ENCODE data around the gene NGRN.

The NGRN gene, protein sequence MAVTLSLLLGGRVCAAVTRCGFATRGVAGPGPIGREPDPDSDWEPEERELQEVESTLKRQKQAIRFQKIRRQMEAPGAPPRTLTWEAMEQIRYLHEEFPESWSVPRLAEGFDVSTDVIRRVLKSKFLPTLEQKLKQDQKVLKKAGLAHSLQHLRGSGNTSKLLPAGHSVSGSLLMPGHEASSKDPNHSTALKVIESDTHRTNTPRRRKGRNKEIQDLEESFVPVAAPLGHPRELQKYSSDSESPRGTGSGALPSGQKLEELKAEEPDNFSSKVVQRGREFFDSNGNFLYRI

DNA sequence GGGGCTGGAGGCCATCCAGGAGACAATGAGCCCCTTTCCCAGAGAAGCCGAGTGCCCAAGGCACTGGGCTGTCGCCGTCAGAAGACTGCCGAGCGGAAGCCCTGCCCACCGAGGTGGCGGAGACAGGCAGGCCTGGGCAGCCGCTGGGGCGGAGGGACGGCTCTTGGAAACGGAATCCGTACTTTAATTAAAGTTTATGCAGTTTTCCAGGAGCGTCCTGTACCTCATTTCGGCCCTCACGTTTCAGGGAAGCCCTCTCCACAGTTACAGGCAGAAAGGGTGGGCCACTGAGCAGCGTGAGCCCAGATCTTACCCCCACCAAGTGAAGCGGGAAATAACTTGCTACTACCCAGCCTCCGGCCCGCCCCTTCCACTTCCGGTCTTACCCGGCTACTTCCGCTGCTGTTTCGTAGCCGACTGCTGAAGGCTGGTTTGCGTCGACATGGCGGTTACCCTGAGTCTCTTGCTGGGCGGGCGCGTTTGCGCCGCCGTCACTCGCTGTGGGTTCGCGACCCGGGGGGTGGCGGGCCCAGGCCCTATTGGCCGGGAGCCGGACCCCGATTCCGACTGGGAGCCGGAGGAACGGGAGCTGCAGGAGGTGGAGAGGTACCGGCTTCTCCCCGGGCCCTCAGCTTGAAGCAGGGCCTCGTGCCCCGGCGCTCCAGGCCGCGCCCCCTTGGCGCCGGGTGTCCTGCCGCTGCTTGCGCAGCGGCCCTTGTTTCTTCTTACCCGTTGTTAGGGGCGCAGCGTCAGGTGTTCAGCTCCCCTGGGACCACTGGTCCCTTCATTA, at the start of gene NGRN:
TSS of gene NGRN (plus strand) at position 402 of the 790 bp plus-strand sequence. CDS start at position 443, 41 bp downstream.
- H3K4me3 ChIP-seq (ENCODE audit: control insufficient read depth, low read depth, low read length), result peak within 1 kb of the TSS; percentile 74
- peak; percentile 51 for DNase-seq (ENCODE audit: low read depth)
- TF ChIP-seq, protein P1, sequence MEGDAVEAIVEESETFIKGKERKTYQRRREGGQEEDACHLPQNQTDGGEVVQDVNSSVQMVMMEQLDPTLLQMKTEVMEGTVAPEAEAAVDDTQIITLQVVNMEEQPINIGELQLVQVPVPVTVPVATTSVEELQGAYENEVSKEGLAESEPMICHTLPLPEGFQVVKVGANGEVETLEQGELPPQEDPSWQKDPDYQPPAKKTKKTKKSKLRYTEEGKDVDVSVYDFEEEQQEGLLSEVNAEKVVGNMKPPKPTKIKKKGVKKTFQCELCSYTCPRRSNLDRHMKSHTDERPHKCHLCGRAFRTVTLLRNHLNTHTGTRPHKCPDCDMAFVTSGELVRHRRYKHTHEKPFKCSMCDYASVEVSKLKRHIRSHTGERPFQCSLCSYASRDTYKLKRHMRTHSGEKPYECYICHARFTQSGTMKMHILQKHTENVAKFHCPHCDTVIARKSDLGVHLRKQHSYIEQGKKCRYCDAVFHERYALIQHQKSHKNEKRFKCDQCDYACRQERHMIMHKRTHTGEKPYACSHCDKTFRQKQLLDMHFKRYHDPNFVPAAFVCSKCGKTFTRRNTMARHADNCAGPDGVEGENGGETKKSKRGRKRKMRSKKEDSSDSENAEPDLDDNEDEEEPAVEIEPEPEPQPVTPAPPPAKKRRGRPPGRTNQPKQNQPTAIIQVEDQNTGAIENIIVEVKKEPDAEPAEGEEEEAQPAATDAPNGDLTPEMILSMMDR (IDR thresholded peaks at IDR 0.05; ENCODE audit: control insufficient read depth, insufficient read depth, low read depth, low read length, missing control alignments), result no peak

DNA sequence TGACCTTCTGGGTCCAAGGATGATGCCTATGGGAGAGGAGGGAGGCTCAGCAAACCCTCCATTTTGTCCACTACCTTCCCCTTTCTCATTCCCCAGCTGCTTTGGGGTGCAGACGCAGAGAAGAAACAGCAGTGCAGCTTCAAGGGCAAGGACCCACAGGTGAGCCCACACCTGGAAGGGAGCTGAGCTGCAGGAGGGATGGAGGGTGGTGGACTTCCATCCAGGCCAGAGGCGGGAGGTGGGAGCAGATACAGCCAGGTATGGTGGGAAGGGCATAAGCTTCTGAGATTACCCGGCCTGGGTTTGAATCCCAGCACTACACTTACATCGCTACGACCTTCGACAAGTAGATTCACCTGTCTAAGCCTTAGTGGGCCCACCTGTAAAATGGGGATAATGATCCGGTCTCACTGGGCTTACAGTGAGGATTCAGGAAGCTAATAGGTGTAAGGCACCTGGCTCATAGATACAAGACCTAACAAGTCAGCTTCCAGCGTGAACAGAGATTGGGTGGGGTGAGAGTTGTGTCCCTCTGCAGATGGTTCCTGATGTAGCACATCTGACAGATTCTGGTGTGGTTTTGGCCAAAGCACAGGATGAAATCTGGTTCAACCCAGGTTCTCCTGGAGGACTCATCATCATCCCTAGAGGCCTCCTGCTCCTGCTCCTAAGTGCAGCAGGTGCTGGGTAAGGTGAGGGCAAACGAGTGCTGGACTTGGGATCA, 47.6 kb upstream of the NGRN start:
- no peak overlapping the region for H3K4me3 ChIP-seq (ENCODE audit: control insufficient read depth, low read depth, low read length)
- TF ChIP-seq, protein P1 (IDR thresholded peaks at IDR 0.05; ENCODE audit: control insufficient read depth, insufficient read depth, low read depth, low read length, missing control alignments), result no peak

DNA sequence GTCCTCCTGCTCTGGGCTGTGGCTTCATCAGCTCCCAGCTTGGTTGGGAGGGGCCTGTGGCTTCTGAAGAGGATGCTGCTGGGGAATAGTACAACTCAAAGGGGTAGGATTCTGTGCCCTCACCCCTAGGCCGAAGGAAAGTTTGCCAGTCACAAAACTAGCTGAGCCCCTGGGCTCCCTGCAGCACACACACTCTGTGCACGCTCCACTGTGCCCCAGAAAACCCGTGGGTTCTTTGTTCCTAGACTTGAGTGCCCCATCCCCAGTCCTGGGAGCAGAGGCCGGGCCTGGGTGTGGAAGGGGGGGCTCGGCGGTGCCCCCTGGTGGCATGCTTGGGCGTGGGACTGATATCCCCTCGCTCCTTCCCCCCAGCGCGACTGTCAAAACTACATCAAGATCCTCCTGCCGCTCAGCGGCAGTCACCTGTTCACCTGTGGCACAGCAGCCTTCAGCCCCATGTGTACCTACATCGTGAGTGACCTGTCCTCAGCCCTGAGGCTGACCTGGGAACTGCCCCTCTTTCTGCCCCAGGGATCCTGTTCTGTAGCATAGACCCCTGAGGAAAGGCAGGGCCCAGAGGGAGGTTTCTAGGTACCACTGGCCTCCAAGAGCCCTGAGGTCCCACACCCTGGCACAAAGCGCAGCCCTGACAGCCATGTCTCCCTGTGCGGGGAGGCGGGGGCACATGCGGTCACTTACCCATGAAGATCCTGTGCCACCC, 45.9 kb upstream of the NGRN start:
- TF ChIP-seq, protein P1 (IDR thresholded peaks at IDR 0.05; ENCODE audit: control insufficient read depth, insufficient read depth, low read depth, low read length, missing control alignments), result peak; percentile 78
- no peak overlapping the region for H3K4me3 ChIP-seq (ENCODE audit: control insufficient read depth, low read depth, low read length)
- DNase-seq (ENCODE audit: low read depth), result no peak

More for the DNA sequence above, 47.6 kb upstream of the NGRN start:
- DNase-seq (ENCODE audit: low read depth), result no peak

DNA sequence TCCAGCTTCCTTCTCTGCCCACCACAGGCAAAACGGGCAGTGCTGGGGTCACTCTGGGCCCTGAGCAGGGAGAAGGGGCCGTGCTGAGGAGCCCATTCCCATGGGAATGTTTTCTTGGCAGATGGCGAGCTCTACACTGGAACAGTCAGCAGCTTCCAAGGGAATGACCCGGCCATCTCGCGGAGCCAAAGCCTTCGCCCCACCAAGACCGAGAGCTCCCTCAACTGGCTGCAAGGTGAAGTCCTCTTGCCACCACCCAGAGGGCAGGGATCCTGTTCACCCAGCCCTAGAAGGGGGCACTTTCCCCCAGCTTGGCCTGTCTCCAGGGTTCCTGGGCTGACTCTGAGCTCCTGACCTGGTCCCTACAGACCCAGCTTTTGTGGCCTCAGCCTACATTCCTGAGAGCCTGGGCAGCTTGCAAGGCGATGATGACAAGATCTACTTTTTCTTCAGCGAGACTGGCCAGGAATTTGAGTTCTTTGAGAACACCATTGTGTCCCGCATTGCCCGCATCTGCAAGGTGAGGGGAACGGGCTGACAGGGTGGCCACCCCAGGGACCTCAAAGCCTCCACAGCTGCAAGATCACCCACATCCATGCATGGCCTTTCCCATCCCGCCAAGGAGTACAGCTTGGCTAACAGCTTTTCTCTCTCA, 44.1 kb upstream of the NGRN start:
- no peak overlapping the region for H3K4me3 ChIP-seq (ENCODE audit: control insufficient read depth, low read depth, low read length)
- TF ChIP-seq, protein P1 (IDR thresholded peaks at IDR 0.05; ENCODE audit: control insufficient read depth, insufficient read depth, low read depth, low read length, missing control alignments), result peak; percentile 90
- peak; percentile 57 for DNase-seq (ENCODE audit: low read depth)

DNA sequence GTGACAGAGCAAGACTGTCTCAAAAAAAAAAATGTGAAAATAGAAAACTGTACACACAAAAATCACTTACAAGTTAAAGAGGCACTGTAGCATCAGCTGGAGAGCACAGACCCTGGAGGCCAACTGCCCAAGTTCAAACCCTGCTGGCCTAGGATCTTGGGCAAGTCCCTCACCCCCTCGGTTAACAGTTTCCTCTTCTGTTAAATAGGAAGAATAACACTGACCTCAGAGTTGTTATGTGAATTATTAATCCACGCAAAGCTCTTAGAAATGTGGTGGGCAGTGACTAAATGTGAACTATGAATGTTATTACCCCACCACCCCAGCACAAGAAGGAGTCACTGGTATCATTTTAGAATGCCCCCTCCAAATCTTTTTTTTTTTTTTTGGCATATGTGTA, 42.9 kb upstream of the NGRN start:
- H3K4me3 ChIP-seq (ENCODE audit: control insufficient read depth, low read depth, low read length), result no peak overlapping the region
- DNase-seq (ENCODE audit: low read depth), result no peak
- TF ChIP-seq, protein P1 (IDR thresholded peaks at IDR 0.05; ENCODE audit: control insufficient read depth, insufficient read depth, low read depth, low read length, missing control alignments), result no peak

Measured in AG09309 (cell line).